Ramos (cell line): ENCODE data around the gene GJD2.

Experiments
- in situ Hi-C: fragments of 300-500 bp; cut with MboI; formaldehyde crosslinking; loops from one replicate; pipeline ENCODE4 v1.14.3; 2022; ENCODE audit warnings: low sequenced_read_pairs; ENCODE audit not compliant: unreplicated experiment

GJD2 gene

GRCh38 chr15:34754674-34755418 is at the start of gene GJD2:
GJD2 (minus strand) TSS chr15:34754998; CDS start chr15:34754488, 510 bp downstream.
- in situ Hi-C loops: no loop called here

- in situ Hi-C loops: no loop called here
Measured at GRCh38 chr15:34804113-34804512, 49.3 kb upstream of the GJD2 start.

DNA sequence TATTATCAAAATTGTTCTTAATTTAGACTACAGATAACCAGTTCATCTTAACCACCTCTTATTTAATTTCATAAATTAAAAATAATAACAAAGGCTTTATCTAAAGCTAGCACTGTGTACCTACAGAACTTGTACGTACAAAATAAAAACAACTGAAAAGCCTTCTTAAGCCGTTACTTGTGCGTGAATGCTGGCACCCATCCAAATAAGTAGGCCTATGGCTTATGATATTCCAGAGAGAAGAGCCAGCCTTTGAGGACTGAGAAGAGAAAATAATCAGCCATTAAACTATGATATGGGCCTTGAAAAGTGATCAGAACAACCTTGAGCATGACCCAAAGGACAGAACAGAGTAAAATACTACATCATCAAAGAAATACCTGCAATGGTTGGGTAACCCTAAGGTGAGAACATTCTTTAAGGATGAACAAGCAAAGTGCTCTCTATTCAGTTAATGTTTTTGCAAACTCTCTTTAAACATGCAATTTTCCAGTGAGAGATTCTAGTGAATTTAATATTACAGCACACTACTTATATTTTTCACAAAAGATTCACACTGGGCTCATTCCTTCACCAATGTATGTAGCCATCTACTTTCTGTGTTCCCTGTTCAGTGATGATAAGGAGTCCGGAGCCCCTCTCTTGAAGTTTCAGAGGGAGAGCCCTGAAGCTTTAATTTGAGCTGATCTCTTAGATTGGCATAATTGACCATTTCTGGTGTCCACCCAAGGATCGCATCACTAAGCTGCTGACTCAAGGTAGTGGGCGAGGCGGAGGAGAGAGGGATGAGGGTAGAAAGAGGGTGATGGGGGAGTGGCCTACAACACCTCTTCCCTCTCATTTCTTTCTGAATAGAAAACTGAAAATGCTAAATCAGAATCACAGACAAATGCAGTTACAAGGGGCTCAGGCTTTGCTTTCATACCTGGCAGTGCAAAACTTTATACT is 48.3 kb upstream of the GJD2 start:
- in situ Hi-C loops: no loop called here

DNA sequence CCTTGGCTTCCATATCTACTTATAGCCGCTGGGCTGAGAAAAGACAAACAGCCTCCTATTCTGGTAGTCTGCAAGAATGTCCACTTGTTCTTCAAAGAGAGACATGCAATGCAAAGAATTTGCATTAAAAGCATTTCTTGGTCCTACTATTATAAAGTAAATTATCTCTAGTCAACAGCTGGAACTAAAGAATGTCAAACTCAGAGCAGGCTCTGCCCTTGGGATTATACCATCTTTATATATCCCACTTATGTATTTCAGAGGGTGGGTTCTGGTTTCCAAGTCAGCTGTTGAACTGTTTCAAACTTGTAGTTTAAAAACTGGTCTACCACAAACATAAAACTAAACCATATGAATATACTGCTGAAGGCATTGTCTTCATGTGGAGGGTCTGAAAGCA is 47.6 kb upstream of the GJD2 start:
- in situ Hi-C loops: no loop called here

- in situ Hi-C loops: no loop called here
Measured at GRCh38 chr15:34799149-34800101, 44.6 kb upstream of the GJD2 start.

DNA sequence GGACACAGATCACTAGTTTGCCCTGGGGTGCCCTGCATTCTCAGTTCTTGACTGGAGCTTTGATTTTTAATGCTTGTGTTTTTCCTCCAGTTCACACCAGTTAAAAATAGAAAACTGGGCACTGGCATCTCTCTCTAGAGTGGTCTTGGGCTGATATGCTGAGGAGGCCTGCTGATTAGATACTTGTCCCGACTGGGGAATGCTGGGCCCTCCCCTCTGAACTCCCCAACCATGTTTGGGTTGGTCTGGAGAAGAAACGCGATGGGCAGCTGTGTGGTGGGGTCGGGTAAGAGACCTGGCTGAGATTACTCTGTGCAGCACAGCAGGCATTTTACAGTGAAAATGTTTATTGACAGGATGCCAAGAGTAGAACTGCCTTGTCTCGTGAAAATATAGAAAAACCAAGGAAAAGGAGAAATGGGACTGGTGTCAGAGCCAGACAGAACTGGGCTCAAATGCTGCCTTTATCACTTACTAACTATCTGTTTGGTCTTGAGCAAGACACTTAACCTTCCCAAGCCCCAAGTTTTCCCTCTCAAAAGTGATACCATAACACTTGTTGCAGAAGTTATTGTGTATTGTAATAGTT is 42.1 kb upstream of the GJD2 start:
- in situ Hi-C loops: no loop called here

DNA sequence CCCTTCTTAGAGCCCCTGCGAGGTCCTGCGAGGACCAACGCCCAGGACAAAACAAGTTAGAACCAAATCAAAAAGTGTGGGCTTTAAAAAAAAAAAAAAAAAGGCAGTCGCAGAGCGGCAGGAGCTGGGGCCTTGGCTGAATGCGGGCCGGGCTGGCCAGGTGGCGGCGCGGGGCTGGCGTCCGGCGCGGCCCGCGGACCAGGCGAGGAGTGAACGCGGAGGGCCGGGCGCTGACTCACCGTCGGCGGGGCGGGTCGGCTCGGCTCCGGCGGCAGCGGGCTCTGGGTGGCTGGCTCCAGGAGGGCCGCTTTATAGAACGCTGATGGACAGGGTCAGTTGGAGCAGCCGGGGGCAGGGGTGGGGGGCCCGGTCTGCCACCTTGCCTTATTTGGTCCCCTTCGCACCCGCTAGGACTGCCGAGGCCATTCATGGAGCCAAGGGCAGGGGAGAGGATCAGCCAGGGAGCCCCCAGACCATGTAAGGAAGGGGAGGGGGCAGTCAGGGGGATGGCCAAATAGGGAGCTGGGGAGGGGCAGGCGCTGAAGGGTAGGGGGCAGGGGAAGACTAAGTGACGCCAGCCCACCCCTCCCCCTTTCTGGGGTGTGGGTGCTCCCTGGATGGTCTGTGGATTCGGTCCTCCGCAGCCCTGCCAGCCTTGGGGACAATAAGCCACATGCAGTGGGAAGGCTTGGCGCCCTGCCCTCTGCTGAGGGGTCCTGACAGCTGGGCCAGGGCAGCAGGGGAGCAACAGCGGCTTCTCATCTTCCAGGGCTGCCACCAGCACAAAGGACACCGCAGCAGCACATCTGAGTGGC is 40.7 kb upstream of the GJD2 start, which contains the start of gene ACTC1:
TSS of gene ACTC1 (minus strand) at position 283 of the 815 bp plus-strand sequence. CDS start 741 bp downstream, outside the sequence.
- in situ Hi-C loops: no loop called here

- in situ Hi-C loops: no loop called here
Measured at GRCh38 chr15:34794590-34795206, 39.9 kb upstream of the GJD2 start.

GRCh38 chr15:34793901-34794300 is 39.1 kb upstream of the GJD2 start:
- in situ Hi-C loops: no loop called here

GRCh38 chr15:34793071-34793470 is 38.3 kb upstream of the GJD2 start:
- in situ Hi-C loops: no loop called here

DNA sequence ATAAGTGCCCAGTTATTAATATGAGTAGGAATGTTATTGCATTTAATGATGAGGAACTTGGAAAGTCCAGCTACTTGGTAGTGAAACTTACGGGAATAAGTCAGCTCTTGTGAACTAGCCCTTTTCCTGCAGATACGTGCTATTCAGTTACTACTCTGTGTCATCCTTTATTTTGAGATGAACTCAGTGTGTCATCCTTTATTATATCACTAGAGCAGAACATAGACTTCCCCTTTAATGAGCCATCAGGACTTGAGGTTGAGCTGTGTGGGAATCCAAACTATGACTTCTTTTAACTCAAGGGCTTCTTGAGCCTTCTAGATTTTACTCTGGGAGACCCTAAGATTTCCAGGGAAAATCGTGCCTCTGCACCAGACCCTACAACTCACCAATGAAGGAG is 36.9 kb upstream of the GJD2 start:
- in situ Hi-C loops: no loop called here

- in situ Hi-C loops: no loop called here
Measured at GRCh38 chr15:34790121-34790520, 35.3 kb upstream of the GJD2 start.

- in situ Hi-C loops: no loop called here
Measured at GRCh38 chr15:34789326-34789725, 34.5 kb upstream of the GJD2 start.

DNA sequence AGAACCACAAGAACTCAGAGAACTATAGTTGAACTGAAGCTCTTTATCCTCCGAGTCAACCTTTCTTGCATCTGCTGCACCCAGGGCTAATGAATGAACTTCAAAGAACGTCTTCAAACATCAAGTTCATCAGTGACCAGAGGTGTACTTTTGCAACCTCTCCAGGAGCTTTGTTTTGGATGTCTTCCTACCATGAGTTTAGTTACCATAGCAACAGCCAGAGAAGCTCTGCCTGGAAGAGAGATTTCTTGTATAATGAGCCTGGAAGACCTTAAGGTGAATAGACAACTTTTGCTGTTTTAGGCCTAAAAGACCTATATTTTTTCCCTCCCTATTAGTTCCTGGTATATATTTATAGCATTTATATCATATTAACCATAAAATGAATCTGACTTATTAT is 31.4 kb upstream of the GJD2 start:
- in situ Hi-C loops: no loop called here

- in situ Hi-C loops: no loop called here
Measured at GRCh38 chr15:34783991-34784390, 29.2 kb upstream of the GJD2 start.

DNA sequence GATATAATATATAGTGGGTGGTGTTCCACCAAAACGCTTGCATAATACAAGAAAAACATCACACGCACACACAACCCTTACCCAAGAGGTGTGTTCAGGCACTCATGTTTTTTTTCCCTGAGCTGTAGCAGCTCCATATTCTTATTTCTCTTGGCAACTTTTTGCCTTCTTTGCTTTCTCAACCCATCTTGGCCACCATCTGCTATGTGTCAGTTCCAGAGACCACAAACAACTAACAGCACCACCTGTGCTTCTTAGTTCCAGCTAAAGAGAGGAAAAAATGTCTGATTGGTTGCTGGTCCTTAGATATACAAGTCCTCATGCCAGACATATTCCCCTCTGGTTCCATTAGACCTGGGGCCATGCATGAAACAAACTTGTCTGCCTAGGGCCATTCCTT is 28.6 kb upstream of the GJD2 start:
- in situ Hi-C loops: no loop called here

GRCh38 chr15:34782901-34783300 is 28.1 kb upstream of the GJD2 start:
- in situ Hi-C loops: no loop called here

DNA sequence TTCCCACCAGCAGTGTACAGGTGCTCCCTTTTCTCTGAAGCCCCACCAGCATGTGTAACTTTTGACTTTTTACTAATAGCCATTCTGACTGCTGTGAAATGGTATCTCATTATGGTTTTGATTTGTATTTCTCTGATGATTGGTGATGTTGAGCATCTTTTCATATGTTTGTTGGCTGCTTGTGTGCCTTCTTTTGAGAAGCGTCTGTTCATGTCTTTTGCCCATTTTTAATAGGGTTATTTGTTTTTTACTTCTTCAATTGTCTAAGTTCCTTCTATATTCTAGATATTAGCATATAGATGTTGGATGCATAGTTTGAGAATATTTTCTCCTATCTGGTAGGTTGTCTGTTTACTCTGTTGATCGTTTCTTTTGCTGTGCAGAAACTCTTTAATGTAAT is 25.9 kb upstream of the GJD2 start:
- in situ Hi-C loops: no loop called here
